Measurements from ENCODE around the gene GSG1L.

GSG1L gene

DNA sequence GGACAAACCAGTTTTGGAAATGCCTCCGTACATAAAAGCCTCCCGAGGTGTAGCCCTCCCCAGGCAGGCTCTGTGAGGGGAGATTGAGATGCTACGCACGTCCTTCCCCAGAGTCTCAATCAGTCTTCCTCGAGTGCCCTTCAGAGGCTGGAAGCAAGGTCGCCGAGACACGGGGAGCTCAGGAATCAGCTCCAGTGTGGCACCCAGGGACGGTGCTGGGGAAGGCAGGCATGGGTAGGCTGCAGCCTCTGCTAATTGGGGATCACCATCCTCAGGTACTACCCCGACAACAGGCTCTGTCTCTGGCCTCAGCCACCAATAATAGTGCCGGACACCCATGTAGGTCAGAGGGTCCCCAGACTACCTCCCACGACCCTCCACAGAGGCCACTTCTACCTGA is 28.1 kb upstream of the GSG1L start:
- no peak for DNase-seq (ENCODE audit: low spot score)

DNA sequence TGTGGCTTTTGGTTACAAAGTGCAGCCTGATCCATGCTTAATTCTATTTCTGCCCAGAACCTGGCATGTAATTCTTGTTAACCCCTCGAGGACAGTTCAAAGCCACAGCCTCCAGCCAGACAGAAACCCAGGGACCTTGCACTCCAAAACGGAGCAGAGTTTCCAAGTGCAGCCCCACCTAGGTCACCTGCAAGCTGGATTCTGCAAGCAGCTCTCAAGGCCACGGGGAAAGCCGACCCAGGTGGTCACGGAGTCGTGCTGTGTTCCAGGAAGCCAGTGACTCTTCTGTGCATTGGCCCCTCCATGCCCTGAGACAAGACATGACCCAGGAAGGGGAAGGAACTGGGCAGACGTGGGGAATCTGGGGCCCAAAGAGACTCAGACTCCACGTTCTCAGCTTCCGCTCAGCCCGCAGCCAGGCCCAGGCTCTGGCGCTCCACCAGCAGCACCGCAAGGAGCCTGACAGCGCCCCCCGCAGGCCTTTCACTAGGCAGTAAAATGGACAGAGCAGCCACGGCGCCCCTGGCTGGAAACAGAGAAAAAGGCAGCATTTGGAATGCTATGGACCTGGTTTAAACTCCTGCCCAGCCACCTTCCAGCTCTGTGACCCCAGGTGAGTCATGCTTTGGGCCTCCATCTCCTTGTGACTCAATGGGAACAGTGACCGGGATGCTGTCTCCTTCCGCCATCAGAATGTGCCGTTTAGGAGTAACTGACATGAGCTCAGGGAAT is 27.3 kb upstream of the GSG1L start:
- no peak for DNase-seq (ENCODE audit: low spot score)

DNA sequence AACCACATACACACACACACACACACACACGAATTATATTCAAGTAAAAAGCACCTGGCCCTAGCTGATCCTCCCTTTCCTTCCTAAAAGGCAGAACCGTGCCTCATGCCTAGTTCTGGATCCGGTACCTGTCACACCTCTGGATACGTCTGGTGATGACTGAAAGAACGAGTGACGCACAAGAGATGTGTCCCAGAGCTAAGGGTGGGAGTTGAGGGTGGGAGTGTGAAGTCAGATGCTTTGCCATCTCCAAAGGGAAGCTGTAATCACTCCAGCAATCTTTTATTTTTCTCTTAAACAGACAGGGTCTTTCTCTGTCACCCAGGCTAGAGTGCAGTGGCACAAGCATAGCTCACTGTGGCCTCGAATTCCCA is 26.5 kb upstream of the GSG1L start:
- no peak for DNase-seq (ENCODE audit: low spot score)

DNA sequence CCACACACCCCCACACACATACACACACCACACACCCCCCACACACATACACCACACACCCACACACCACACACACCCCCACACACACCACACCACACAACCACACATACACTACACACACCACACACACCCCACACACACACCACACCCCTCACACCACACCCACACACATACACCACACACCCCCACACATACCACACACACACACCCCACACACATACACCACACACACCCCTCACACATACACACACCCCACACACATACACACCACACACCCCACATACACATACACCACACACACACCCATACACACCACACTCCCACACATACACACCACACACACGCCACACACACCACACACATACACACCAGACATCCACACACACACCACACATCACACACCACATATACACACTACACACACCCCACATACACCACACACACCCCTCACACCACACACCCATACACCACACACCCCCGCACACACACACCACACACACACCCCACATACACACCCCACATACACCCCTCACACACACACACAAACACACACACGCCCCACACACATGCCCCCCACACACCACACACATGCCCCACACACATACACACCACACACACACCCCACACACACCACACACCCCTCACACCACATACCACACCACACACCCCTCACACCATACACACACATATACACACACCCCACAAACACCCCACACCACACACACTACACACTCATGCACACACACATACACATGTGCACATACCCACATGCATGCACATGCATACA is 25.9 kb upstream of the GSG1L start:
- no peak for DNase-seq (ENCODE audit: low spot score)

DNA sequence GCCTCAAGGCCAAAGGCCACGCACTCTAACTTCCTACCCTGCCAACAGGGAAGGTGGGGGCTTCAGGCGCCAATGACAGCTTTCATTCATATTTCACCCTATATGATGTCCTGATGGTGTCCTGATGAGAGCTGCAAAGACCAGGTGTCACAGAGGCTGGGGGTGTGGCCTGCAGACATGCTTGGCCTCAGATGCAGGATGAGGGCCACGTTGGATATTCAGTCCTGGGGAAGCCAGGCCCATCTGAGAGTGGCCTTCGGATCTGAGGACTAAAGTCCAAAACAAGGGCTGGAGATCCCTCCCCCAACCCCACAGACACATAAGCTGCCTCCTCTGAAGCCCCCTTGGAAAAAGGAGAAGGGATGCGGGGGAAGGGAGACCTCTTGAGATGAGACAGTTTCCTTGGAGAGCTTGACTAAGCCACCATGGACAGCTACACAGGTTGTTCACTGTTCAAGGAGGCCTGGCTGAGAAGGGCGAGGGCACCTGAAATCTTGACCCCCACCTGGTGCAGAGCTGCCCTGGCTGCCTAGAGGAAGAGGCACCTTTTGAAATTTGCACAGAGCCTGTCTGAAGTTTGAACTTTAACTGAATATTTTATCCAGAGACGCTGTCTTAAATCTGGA is 24.3 kb upstream of the GSG1L start:
- DNase-seq (ENCODE audit: low spot score), result no peak

DNA sequence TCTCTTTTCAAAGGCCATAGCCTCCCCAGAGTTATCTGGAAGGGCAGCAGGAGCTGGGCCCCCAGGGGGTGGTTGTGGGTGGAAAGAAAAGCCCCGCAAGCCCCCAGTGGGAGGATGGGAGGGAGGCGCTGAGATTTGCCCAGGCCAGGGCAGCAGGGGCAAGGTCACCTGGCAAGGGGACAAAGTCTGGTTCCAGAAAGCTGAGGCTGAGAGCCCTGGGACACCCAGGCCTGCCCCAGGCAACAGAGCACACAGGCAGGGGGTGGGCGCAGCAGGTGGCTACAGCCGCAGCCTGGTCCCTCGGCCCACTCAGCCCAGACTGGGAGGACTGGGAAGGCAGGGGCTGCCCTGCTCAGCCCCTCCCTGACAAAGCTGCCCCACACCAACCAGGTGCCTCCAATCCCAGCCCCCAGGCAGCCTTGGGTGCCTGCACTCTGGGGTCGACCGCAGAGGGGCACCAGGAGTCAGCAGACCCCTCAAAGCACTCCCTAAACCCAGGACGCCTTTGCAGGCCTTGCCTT is 23.7 kb upstream of the GSG1L start:
- DNase-seq (ENCODE audit: low spot score), result no peak

DNA sequence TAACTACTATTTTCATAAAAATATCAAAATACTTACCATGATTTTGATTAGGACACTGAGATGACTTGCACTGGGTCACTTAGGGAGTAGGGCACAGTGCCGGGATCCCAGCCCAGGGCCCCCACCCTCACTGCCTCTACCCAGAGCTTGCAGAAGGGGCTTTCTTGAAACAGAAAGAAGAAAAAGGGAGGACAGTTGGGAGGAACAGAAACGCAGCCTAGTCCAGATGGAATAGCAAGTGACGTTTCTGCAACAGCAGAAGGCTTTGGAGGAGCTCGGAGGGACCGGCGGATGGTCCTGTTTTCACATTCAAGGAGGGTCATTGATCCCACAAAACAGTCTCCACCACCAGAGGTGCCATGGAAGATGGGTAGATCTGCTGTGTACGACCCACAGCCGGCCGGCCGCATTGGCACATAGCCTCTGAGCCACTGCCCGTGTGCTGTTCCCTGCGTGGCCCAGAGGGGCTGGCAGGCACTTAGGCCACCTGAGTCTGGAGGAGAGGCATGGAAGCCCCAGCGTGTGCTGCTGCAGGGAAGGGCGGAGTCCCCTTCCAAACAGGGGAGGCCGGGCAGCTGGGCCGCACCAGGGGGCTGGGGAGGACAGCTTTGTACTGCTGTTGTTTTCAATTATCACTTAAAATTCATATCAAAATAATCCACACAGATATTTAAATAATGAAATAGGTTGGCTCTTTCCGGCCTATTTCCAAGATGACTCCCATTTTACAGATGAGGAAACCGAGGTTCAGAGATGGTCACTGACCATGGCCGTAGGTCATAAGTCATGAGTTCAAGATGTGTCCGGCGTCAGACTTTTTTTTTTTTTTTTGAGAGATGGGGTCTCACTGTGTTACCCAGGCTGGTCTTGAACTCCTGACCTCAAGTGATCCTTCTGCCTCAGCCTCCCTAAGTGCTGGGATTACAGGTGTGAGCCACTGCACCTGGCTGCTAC is 22.9 kb upstream of the GSG1L start:
- no peak for DNase-seq (ENCODE audit: low spot score)

DNA sequence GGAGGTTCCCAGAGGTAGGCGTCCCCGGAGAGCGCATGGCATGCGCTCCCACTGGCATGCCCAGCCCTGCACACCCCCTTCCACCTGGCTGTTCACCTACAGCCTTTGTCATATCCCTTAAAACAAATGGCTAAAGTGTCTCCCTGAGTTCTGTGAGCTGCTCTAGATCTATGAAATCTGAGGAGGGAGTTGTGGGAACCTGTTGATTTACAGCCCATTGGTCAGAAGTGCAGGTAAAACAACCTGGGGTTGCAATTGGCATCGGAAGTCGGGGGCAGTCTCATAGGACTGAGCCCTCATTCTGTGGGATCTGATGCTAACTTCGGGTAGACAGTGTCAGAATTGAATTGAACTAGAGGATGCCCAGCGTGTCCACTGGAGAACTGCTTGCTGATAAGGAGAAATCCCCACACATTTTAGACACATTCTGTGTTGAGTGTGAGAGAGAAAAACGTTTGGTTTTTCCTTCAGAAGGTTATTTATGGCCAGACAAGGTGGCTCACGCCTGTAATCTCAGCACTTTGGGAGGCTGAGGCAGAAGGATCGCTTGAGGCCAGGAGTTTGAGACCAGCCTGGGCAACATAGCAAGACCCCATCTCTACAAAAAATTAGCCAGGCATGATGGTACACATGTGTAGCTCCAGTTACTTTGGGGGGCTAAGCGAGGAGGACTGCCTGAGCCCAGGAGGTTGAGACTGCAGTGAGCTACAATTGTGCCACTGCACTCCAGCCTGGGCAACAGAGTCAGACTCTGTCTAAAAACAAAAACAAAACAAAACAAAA is 22.1 kb upstream of the GSG1L start:
- no peak for DNase-seq (ENCODE audit: low spot score)

DNA sequence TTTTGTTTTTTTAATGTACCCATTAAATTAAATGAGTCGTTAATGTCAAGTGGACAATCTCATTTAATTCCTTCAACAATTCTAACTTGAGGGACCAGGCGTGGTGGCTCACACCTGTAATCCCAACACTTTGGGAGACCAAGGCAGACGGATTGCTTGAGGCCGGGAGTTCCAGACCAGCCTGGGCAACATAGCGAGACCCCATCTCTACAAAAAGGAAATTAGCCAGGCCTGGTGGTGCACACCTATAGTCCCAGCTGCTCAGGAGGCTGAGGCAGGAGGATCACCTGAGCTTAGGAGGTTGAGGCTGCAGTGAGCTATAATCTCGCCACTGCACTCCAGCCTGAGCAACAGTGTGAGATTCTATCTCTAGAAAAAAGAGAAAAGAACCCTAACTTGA is 20.7 kb upstream of the GSG1L start:
- no peak for DNase-seq (ENCODE audit: low spot score)

DNA sequence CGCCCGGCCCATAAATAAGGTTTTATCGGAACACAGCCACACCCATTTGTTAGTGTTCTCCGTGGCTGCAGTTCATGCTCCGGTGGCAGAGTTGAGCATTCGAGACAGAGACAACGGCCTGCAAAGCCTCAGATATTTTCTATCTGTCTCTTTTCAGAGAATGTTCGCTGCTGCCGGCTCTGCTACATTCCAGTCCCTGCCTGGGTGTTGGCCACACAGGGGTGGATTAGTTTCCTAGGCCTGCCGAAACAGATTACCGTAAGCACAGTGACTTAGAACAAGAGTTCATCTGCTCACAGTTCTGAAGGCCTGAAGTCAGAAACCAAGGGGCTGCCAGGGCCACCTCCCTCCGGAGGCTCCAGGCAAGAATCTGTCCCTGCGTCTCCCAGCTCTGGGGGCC is 19.1 kb upstream of the GSG1L start:
- DNase-seq (ENCODE audit: low spot score), result no peak

DNA sequence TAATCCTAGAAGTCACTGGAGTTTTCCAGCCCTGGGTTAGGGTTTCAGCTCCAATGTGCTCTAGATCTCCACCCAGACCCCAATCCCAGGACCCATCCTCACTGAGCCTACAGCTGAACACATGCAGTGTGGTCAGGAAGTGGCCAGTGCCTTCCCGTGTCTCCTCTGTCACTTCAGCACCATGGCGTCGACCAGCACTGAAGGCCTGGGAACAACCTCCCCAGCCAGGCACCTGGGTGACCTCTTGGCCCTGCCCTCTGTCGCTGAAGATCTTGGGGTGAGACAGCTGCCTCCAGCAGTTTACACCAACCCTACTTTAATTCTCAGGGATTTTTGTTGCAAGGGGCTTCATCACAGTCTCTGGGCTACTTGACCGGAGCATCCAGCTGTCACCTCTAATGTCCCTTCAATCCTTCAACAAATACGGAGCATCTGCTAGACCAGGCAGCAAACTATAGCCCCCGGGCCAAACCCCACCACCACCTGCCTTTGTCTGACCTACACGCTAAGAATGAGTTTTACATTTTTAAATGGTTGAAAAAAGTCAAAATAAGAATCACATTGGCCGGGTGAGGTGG is 18.0 kb upstream of the GSG1L start:
- DNase-seq (ENCODE audit: low spot score), result no peak

DNA sequence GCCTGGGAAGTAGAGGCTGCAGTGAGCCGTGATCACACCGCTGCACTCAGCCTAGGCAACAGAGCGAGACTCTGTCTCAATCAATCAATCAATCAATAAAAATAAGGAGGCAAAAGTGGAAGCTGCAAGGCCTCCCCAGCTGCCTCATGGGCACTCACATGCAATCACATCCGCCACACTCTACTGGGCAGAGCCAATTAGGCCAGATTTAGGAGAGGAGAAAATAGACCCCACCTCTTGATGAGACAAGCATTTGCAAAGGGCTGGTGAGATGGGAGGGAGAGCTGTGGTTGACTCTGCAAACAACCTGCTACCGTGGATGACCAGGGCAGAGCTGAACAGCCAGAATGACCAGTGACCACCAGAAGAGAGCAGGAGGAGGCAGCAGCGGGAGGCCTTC is 14.7 kb upstream of the GSG1L start:
- DNase-seq (ENCODE audit: low spot score), result no peak

DNA sequence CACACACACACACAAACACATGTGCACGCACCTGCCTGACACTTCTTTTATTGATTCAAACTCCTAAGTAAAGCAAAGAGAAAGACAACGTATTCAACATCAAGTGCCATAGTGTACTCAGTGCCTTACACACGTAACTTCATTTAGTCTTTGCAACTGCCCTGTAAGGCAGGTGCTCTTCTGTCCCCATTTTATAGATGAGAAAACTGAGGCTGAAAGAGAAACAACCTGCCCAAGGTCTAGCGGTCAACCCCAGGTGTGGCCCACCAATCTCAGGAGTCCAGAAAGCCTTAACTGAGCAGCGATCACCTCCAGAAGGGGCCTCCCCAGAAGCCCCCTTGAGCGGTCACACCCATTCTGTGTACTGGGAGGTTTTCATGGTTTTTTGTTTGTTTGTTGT is 10.3 kb upstream of the GSG1L start:
- DNase-seq (ENCODE audit: low spot score), result no peak

DNA sequence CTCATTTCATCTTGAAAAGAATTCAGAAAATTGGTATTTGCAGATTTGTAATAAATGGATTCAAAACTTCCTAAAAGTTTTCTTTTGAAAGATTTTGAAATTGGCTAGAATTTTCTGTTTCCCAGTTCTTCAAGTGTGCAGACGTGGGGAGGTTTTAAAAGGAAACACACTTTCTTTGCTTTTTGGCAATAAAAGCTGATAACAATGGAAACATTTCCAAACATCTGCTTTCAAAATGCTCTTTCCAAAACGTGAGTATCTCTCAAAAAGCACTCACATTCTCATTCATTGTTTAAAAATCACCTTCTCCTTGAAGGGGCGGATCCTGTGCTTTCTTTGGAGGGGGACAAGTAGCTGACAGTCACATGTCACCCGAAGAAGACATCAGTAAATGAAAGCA is 8.6 kb upstream of the GSG1L start:
- no peak for DNase-seq (ENCODE audit: low spot score)

DNA sequence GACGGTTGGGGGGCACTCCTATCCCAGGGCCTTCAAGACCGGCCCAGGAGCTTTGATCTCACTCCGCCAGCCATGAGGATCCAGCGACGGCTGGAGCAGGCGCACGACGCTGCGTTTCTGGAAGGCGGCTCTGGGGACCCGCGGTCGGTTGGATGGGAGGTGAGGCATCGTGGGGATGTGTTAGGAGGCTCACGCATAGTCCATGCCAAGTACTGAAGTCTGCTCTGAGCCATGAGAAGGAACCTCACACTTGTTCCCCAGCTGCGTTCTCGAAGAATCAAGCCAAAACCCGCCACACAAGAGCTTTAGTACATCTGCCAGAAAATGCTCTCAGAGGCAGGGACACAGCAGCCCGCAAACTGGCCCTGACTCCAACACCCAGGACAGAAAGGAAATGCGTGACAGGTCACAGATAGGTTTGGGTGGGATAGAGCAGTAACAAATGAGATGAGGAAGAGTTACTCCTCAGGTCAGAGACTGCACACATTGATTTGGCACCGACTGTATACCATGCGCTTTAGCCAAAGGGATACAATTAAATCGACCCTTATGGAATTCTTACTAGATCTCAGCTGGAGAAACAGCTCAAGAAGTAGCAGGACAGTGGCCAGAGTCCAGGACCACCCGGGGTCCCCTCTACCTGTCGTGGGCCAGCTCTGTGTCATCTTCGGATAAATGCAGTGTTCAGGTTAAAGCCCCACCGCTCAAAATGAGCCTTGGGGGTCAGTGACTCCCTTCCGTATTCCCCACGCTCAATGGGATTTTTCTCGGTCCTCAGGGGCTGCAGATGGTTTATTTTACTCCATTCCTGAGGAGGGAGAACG is 6.7 kb upstream of the GSG1L start:
- no peak for DNase-seq (ENCODE audit: low spot score)

DNA sequence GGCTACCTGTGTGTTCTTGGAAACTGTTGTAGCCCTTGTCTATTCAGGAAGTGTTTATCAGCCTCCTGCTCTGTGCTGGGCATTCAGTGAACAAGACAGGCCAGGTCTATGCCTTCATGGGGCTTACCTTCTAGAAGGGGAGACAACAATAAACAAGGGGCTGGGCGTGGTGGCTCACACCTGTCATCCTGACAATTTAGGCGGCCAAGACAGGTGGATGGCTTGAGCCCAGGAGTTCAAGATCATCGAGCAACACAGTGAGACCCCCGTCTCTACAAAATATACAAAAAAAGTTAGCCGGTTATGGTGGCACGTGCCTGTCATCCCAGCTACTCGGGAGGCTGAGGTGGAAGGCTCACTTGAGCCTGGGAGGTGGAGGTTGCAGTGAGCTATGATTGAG is 5.5 kb upstream of the GSG1L start:
- DNase-seq (ENCODE audit: low spot score), result no peak

DNA sequence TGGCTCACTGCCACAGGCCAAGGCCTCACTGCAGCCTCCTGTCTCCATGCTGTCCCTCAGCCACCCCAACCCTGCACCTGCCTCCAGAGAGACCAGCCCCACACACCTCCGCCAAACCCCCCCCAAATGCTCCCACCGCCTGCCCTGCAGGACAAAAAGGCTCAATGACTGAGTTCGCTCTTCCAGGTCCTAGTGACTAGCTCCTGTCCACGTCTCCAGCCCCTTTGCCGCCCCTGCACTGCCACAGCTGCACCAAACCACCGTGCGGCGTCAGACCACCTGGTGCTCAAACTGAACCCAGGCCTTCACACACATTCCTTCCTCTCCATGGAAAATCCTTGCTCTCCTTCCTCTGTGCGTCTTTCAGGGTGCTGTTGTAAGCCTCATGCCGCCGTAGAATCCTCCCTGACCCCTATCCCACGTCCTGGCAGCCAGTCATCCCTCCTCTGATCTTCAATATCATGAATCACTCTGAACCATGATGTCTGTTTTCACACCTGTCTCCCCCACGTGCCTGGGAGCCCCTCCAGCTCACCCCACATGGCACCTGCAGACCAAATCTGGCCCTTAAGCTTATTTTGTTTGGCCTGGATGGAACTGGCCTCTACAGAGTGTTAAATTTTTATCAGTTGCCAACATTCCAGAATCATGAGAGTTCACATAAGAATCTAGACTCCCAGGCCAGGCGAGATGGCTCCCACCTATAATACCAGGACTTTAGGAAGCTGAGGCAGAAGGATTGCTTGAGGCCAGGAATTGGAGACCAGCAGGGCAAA is 4.3 kb upstream of the GSG1L start:
- no peak for DNase-seq (ENCODE audit: low spot score)

DNA sequence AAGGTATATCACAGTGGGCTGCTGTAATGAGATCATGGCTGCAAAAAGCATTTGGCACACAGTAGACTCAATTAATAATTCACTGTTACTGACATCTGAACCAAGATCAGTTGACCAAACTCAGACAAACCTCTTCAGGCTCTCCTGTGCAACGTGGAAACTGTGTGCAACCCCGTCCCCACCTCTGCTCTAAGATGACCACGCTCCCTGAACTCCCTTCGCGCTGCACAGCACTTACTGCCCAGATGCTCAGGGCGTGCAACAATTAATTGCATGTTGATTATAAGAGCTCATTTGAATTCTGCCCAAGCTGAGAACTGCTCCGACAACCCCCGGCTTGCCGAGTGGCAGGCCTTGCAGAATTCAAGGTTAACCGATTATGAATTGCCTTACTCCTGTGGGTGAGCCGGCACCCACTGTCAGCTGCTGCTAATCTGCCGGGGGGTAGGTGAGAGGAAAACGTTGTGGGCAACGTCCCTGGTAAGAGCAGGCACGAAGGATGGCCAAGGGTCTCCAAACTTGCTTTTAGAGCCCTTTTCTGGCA is 1.3 kb upstream of the GSG1L start:
- DNase-seq (ENCODE audit: low spot score), result no peak

DNA sequence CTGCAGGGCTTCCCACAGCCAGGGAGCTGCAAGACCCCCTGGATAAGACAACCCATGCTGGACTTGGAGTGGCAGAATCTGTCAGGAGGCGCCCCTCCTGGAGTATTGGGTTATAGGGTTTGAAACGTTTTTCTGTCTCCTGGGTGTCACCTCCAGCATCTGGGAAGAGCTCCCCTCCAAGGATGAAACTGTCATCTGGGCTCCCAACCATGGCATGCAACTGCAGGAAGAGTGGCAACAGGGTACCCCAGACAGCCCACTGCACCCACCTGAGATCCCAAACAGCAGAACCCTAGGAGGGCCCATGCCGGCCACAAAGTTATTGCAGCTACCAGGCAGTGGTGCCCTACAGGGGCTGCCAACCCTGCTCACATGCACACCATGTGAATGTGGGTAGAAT is 636 bp upstream of the GSG1L start:
- no peak for DNase-seq (ENCODE audit: low spot score)
